Measurements from ENCODE around the gene KIAA0040. TPM values are rescaled to one million over a fixed set of nuclear protein-coding genes. Genes with fewer than 3 reads are reported as not detected.

The KIAA0040 gene
- total RNA-seq, 1 donor from 2014 or later, result 7.3 TPM

- Mint-ChIP-seq H3K27me3 (peaks cover 6% of the 10 kb centered on the region), H3K27ac (no peak overlapping the region), H3K9me3 (peaks cover 8% of the 10 kb centered on the region), H3K4me1 (ENCODE audit: unreplicated experiment) (peaks cover 15% of the 10 kb centered on the region), H3K4me3 (no peak overlapping the region), H3K36me3 (no peaks in the 10 kb centered on the region)
- TF ChIP-seq CTCF (conservative IDR thresholded peaks at IDR 0.05), result no peak
- no peak for DNase-seq (ENCODE audit: extremely low spot score, unreplicated experiment)
These were observed 25.4 kb upstream of the KIAA0040 start for GRCh38 chr1:175217721-175218531.

DNA sequence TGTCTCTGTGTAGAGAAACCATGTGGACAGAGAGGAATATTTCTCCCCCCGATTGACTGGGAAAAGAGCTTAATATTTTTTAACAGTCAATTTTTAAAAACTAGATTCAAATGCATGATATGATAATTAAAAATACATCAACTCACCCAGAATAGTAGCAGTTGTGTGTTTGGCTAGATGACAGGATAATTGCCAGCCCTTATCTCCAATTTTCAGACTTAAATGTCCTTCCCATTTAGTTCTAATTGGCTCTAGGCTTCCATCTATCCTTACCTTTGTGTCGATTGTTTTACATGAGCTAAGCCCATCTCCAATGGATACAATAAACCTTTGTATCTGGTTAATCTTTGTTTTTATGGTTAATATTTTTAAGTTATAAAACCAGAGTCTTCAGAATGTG lies 23.9 kb upstream of the KIAA0040 start:
- no peak for TF ChIP-seq CTCF (conservative IDR thresholded peaks at IDR 0.05)
- H3K9me3 Mint-ChIP-seq, result peaks cover 8% of the 10 kb centered on the region
- H3K36me3 Mint-ChIP-seq, result no peaks in the 10 kb centered on the region
- no peak overlapping the region for H3K4me3 Mint-ChIP-seq
- no peak overlapping the region for H3K27ac Mint-ChIP-seq
- H3K27me3 Mint-ChIP-seq, result peaks cover 6% of the 10 kb centered on the region
- H3K4me1 Mint-ChIP-seq (ENCODE audit: unreplicated experiment), result peaks cover 15% of the 10 kb centered on the region
- no peak for DNase-seq (ENCODE audit: extremely low spot score, unreplicated experiment)

DNA sequence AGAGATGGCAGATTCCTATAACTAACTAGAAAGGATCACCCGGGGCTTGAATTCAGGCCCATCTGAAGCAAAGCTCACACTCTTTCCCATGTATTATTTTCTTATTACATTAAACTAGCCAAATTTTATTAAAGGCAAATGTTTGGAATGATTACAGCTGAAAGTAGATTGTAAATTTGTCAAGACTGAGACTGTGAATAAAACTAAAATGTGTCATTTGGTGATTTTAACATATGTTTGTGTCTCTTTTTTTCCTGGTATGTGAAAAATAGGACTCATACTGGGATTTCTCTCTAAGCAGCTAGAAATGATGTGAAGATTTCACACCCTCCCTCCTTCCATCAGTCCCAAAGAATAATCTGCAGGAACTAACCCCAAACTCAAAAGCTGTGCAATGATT lies 19.1 kb upstream of the KIAA0040 start:
- H3K27ac Mint-ChIP-seq, result no peak overlapping the region
- peaks cover 8% of the 10 kb centered on the region for H3K27me3 Mint-ChIP-seq
- TF ChIP-seq CTCF (conservative IDR thresholded peaks at IDR 0.05), result no peak
- no peak for DNase-seq (ENCODE audit: extremely low spot score, unreplicated experiment)
- no peaks in the 10 kb centered on the region for H3K4me1 Mint-ChIP-seq (ENCODE audit: unreplicated experiment)
- H3K4me3 Mint-ChIP-seq, result no peak overlapping the region
- H3K9me3 Mint-ChIP-seq, result peaks cover 8% of the 10 kb centered on the region
- H3K36me3 Mint-ChIP-seq, result no peaks in the 10 kb centered on the region

DNA sequence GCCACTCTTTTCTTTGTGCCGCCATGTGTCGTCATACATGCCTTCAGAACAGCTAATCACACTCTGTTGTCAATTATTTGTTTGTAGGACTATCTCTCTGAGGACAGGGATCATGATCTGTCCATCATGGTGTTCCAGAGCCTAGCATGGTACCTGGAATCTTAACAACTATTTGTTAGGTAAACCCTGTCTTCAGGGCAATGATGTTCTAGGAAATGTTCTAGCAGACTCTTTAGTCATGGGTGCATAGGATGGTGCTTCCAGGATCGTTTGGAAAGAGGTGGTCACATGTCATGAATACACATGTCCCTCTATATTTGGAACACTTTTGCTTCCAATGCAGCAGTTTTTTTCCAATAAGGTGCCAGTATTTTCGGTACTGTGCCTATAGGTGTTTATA lies 18.2 kb upstream of the KIAA0040 start:
- no peaks in the 10 kb centered on the region for H3K36me3 Mint-ChIP-seq
- no peaks in the 10 kb centered on the region for H3K4me1 Mint-ChIP-seq (ENCODE audit: unreplicated experiment)
- TF ChIP-seq CTCF (conservative IDR thresholded peaks at IDR 0.05), result no peak
- no peak overlapping the region for H3K27ac Mint-ChIP-seq
- DNase-seq (ENCODE audit: extremely low spot score, unreplicated experiment), result no peak
- H3K27me3 Mint-ChIP-seq, result peaks cover 9% of the 10 kb centered on the region
- H3K4me3 Mint-ChIP-seq, result no peak overlapping the region
- peaks cover 8% of the 10 kb centered on the region for H3K9me3 Mint-ChIP-seq

DNA sequence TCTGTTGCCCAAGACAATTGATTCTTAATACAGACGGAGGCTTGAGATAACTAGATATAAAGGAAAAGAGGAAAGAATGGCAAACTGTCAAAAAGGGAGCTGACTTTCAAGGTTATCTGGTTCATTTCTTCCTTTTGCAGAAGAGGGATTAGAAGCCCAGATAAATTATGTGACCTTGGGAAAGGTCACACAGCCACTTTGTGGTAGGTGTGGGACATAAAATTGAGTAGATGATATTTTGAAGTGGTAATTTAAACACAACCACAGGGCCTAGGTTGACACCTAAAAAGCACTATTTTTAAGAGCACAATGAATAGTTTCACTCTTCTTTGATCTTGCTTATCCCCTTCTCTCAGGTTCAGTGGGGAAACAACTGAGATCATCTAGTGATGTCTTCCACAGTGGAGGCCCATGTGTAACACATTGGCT lies 16.9 kb upstream of the KIAA0040 start:
- Mint-ChIP-seq H3K4me3 (no peak overlapping the region), H3K4me1 (ENCODE audit: unreplicated experiment) (no peaks in the 10 kb centered on the region), H3K36me3 (no peaks in the 10 kb centered on the region), H3K27me3 (peaks cover 14% of the 10 kb centered on the region), H3K27ac (no peak overlapping the region), H3K9me3 (peaks cover 8% of the 10 kb centered on the region)
- TF ChIP-seq CTCF (conservative IDR thresholded peaks at IDR 0.05), result no peak
- no peak for DNase-seq (ENCODE audit: extremely low spot score, unreplicated experiment)
